Measurements from ENCODE around the gene SYNE2. TPM values are rescaled to one million over a fixed set of nuclear protein-coding genes. Genes with fewer than 3 reads are reported as not detected.
"Not testable (repeated sequence)": the region's sequence is repeated elsewhere in the genome, so short reads cannot be mapped to it uniquely, and the experiment has no call there.

SYNE2 gene
- total RNA-seq: 100 to 1,000 TPM in 1 of 2 experiments, 10 to 100 TPM in 1; 69.3 to 143 TPM

- Mint-ChIP-seq H3K4me3 (peak within 1 kb of the TSS; percentile 96), H3K4me1 (peaks cover 45% of the 10 kb centered on the region), H3K27me3 (peaks cover 7% of the 10 kb centered on the region), H3K9me3 (ENCODE audit: low read depth) (no peaks in the 10 kb centered on the region), H3K36me3 (peaks cover 9% of the 10 kb centered on the region), H3K27ac (peak within 1 kb of the TSS; percentile 89)
- DNase-seq (peak; percentile 85), ATAC-seq (peak; percentile 87)
- CTCF ChIA-PET: interaction anchor here (0.7 to 4.7 kb wide), 19 partner anchors 10 to 486 kb away, joined by 3 to 30 read pairs (median 3); partner anchors contain the start of genes ESR2 and WDR89
Observed at GRCh38 chr14:63852817-63853731, at the start of gene SYNE2. SYNE2 (plus strand) TSS chr14:63853004; CDS start chr14:63909149, 56,145 bp downstream.

- ATAC-seq; H3K4me3 Mint-ChIP-seq; CTCF ChIA-PET; H3K27ac Mint-ChIP-seq; DNase-seq; H3K9me3 Mint-ChIP-seq (ENCODE audit: low read depth); H3K36me3 Mint-ChIP-seq: not testable (repeated sequence)
- Mint-ChIP-seq H3K27me3 (peaks cover 17% of the 10 kb centered on the region), H3K4me1 (peaks cover 10% of the 10 kb centered on the region)
Observed at GRCh38 chr14:63803221-63803791, 49.5 kb upstream of the SYNE2 start.

GRCh38 chr14:63806064-63806463 lies 46.7 kb upstream of the SYNE2 start:
- not testable (repeated sequence) for H3K4me3 Mint-ChIP-seq; ATAC-seq; H3K27ac Mint-ChIP-seq; H3K36me3 Mint-ChIP-seq; DNase-seq; H3K9me3 Mint-ChIP-seq (ENCODE audit: low read depth); H3K4me1 Mint-ChIP-seq
- H3K27me3 Mint-ChIP-seq: peaks cover 12% of the 10 kb centered on the region
- CTCF ChIA-PET: interaction anchor here (0.9 kb wide), 1 partner anchor 231 kb away, joined by 3 read pairs; no protein-coding TSS in a partner anchor

- H3K9me3 Mint-ChIP-seq (ENCODE audit: low read depth); H3K36me3 Mint-ChIP-seq; H3K27me3 Mint-ChIP-seq; H3K27ac Mint-ChIP-seq; DNase-seq; H3K4me3 Mint-ChIP-seq; H3K4me1 Mint-ChIP-seq; ATAC-seq: not testable (repeated sequence)
- CTCF ChIA-PET: interaction anchor here (1.3 kb wide), 1 partner anchor 11 kb away, joined by 3 read pairs; no protein-coding TSS in a partner anchor
Observed at GRCh38 chr14:63811692-63812091, 41.1 kb upstream of the SYNE2 start.

GRCh38 chr14:63833728-63834127 lies 19.1 kb upstream of the SYNE2 start:
- ATAC-seq (no peak), DNase-seq (no peak)
- H3K4me1 Mint-ChIP-seq: no peaks in the 10 kb centered on the region
- H3K27me3 Mint-ChIP-seq: no peaks in the 10 kb centered on the region
- no peak overlapping the region for H3K4me3 Mint-ChIP-seq
- H3K27ac Mint-ChIP-seq: no peak overlapping the region
- no peaks in the 10 kb centered on the region for H3K36me3 Mint-ChIP-seq
- CTCF ChIA-PET: interaction anchor here (1.4 kb wide), 1 partner anchor 148 kb away, joined by 4 read pairs; no protein-coding TSS in a partner anchor
- no peaks in the 10 kb centered on the region for H3K9me3 Mint-ChIP-seq (ENCODE audit: low read depth)

- ATAC-seq (peak; percentile 30), DNase-seq (peak; percentile 68)
- H3K4me1 Mint-ChIP-seq: peaks cover 4% of the 10 kb centered on the region
- H3K4me3 Mint-ChIP-seq: no peak overlapping the region
- CTCF ChIA-PET: interaction anchor here (0.9 to 2.1 kb wide), 3 partner anchors 454 to 462 kb away, joined by 3 to 7 read pairs (median 3); partner anchors contain the start of gene ESR2
- H3K36me3 Mint-ChIP-seq: peaks cover 4% of the 10 kb centered on the region
- H3K27ac Mint-ChIP-seq: no peak overlapping the region
- H3K9me3 Mint-ChIP-seq (ENCODE audit: low read depth): peaks cover 3% of the 10 kb centered on the region
- H3K27me3 Mint-ChIP-seq: no peaks in the 10 kb centered on the region
Observed at GRCh38 chr14:63840981-63841380, 11.8 kb upstream of the SYNE2 start.

GRCh38 chr14:63843796-63844195 lies 9.0 kb upstream of the SYNE2 start:
- DNase-seq (no peak), ATAC-seq (no peak)
- Mint-ChIP-seq H3K27ac (no peak overlapping the region), H3K27me3 (peaks cover 2% of the 10 kb centered on the region), H3K9me3 (ENCODE audit: low read depth) (peaks cover 3% of the 10 kb centered on the region), H3K4me3 (no peak overlapping the region), H3K36me3 (peaks cover 4% of the 10 kb centered on the region), H3K4me1 (peaks cover 6% of the 10 kb centered on the region)
- CTCF ChIA-PET: interaction anchor here (1.6 kb wide), 1 partner anchor 9 kb away, joined by 3 read pairs; the partner anchor contains the start of gene SYNE2

GRCh38 chr14:63848890-63849289 lies 3.9 kb upstream of the SYNE2 start:
- H3K4me3 Mint-ChIP-seq: no peak overlapping the region
- peaks cover 3% of the 10 kb centered on the region for H3K27me3 Mint-ChIP-seq
- H3K9me3 Mint-ChIP-seq (ENCODE audit: low read depth): no peaks in the 10 kb centered on the region
- CTCF ChIA-PET: interaction anchor here (0.6 to 1.0 kb wide), 2 partner anchors 16 to 455 kb away, joined by 4 read pairs; no protein-coding TSS in a partner anchor
- H3K27ac Mint-ChIP-seq: no peak overlapping the region
- DNase-seq (no peak), ATAC-seq (no peak)
- H3K4me1 Mint-ChIP-seq: peaks cover 17% of the 10 kb centered on the region
- no peaks in the 10 kb centered on the region for H3K36me3 Mint-ChIP-seq

- peak overlapping the region; percentile 72 for H3K27ac Mint-ChIP-seq
- peak overlapping the region; percentile 96 for H3K4me3 Mint-ChIP-seq
- peaks cover 5% of the 10 kb centered on the region for H3K27me3 Mint-ChIP-seq
- H3K9me3 Mint-ChIP-seq (ENCODE audit: low read depth): no peaks in the 10 kb centered on the region
- H3K4me1 Mint-ChIP-seq: peaks cover 39% of the 10 kb centered on the region
- no peak for ATAC-seq
- CTCF ChIA-PET: interaction anchor here (0.7 to 4.7 kb wide), 11 partner anchors 12 to 487 kb away, joined by 3 to 30 read pairs (median 4); partner anchors contain the start of genes ESR2 and WDR89
- no peak for DNase-seq
- H3K36me3 Mint-ChIP-seq: peaks cover 5% of the 10 kb centered on the region
Observed at GRCh38 chr14:63852271-63852816, 460 bp upstream of the SYNE2 start.

- CTCF ChIA-PET: interaction anchor here (0.9 to 4.7 kb wide), 12 partner anchors 10 to 451 kb away, joined by 3 to 30 read pairs (median 4); partner anchors contain the start of gene ESR2
- DNase-seq (peak; percentile 68), ATAC-seq (peak; percentile 31)
- Mint-ChIP-seq H3K4me3 (peak overlapping the region; percentile 96), H3K36me3 (peaks cover 9% of the 10 kb centered on the region), H3K9me3 (ENCODE audit: low read depth) (no peaks in the 10 kb centered on the region), H3K27me3 (peaks cover 4% of the 10 kb centered on the region), H3K27ac (peak overlapping the region; percentile 89), H3K4me1 (peaks cover 47% of the 10 kb centered on the region)
Observed at GRCh38 chr14:63853831-63854293, 1.1 kb downstream of the SYNE2 start.

- H3K27ac Mint-ChIP-seq: peak overlapping the region; percentile 89
- peaks cover 9% of the 10 kb centered on the region for H3K36me3 Mint-ChIP-seq
- CTCF ChIA-PET: interaction anchor here (0.8 to 4.7 kb wide), 10 partner anchors 10 to 450 kb away, joined by 3 to 30 read pairs (median 3); no protein-coding TSS in a partner anchor
- DNase-seq (no peak), ATAC-seq (no peak)
- peaks cover 49% of the 10 kb centered on the region for H3K4me1 Mint-ChIP-seq
- peak overlapping the region; percentile 96 for H3K4me3 Mint-ChIP-seq
- H3K27me3 Mint-ChIP-seq: peaks cover 4% of the 10 kb centered on the region
- H3K9me3 Mint-ChIP-seq (ENCODE audit: low read depth): no peaks in the 10 kb centered on the region
Observed at GRCh38 chr14:63854330-63854729, 1.5 kb downstream of the SYNE2 start.

- peaks cover 52% of the 10 kb centered on the region for H3K4me1 Mint-ChIP-seq
- peaks cover 4% of the 10 kb centered on the region for H3K27me3 Mint-ChIP-seq
- no peak overlapping the region for H3K27ac Mint-ChIP-seq
- DNase-seq (no peak), ATAC-seq (no peak)
- peak overlapping the region; percentile 11 for H3K4me3 Mint-ChIP-seq
- CTCF ChIA-PET: interaction anchor here (1.4 to 4.7 kb wide), 3 partner anchors 9 to 139 kb away, joined by 3 to 30 read pairs (median 27); no protein-coding TSS in a partner anchor
- peaks cover 10% of the 10 kb centered on the region for H3K36me3 Mint-ChIP-seq
- H3K9me3 Mint-ChIP-seq (ENCODE audit: low read depth): no peaks in the 10 kb centered on the region
Observed at GRCh38 chr14:63855281-63855680, 2.5 kb downstream of the SYNE2 start.
